Measurements from ENCODE around the gene CPPED1.

DNA sequence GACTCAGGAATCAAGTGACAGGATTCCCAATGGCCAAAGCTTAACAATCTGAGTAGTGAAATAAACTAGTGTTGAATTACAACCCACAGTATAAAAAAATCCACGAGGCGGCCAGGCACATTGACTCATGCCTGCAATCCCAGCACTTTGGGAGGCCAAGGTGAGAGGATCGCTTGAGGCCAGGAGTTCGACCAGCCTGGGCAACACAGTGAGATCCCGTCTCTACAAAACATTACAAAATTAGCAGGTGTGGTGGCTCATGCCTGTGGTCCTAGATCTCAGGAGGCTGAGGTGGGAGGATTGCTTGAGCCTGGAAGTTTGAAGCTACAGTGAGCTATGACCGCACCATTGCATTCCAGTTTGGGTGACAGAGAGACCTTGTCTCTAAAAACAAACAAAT, 133.8 kb downstream of the CPPED1 start:
- TF ChIP-seq, protein P1, sequence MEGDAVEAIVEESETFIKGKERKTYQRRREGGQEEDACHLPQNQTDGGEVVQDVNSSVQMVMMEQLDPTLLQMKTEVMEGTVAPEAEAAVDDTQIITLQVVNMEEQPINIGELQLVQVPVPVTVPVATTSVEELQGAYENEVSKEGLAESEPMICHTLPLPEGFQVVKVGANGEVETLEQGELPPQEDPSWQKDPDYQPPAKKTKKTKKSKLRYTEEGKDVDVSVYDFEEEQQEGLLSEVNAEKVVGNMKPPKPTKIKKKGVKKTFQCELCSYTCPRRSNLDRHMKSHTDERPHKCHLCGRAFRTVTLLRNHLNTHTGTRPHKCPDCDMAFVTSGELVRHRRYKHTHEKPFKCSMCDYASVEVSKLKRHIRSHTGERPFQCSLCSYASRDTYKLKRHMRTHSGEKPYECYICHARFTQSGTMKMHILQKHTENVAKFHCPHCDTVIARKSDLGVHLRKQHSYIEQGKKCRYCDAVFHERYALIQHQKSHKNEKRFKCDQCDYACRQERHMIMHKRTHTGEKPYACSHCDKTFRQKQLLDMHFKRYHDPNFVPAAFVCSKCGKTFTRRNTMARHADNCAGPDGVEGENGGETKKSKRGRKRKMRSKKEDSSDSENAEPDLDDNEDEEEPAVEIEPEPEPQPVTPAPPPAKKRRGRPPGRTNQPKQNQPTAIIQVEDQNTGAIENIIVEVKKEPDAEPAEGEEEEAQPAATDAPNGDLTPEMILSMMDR (IDR thresholded peaks at IDR 0.05; ENCODE audit: low read depth, low read length) = no peak
- no peak for TF ChIP-seq POLR2A (IDR thresholded peaks at IDR 0.05; ENCODE audit: extremely low read depth, insufficient read length)
- TF ChIP-seq, protein P2, sequence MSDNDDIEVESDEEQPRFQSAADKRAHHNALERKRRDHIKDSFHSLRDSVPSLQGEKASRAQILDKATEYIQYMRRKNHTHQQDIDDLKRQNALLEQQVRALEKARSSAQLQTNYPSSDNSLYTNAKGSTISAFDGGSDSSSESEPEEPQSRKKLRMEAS (IDR thresholded peaks at IDR 0.05; ENCODE audit: low read depth, low read length) = no peak
